HG02610 (cell line): ENCODE measurements around the gene WIPF2.
"Not testable (repeated sequence)": the region's sequence is repeated elsewhere in the genome, so short reads cannot be mapped to it uniquely, and the experiment has no call there.

ENCODE experiments used
- ATAC-seq: cut with Tn5 transposase; IDR thresholded peaks from one replicate; pipeline ENCODE4 v1.9.1; 2021; ENCODE audit warnings: mild to moderate bottlenecking, moderate library complexity; ENCODE audit not compliant: unreplicated experiment

Gene WIPF2

GRCh38 chr17:40191237-40192208, 27.6 kb upstream of the WIPF2 start:
- ATAC-seq: peak; percentile 78

GRCh38 chr17:40192961-40193360, 26.1 kb upstream of the WIPF2 start:
- no peak for ATAC-seq

GRCh38 chr17:40194821-40195220, 24.3 kb upstream of the WIPF2 start:
- ATAC-seq: no peak

- ATAC-seq: no peak
Observed at GRCh38 chr17:40197550-40197949, 21.6 kb upstream of the WIPF2 start.

- not testable (repeated sequence) for ATAC-seq
Observed at GRCh38 chr17:40197965-40198456, 21.1 kb upstream of the WIPF2 start.

- no peak for ATAC-seq
Observed at GRCh38 chr17:40198576-40198975, 20.5 kb upstream of the WIPF2 start.

- ATAC-seq: no peak
Observed at GRCh38 chr17:40203131-40203530, 16.0 kb upstream of the WIPF2 start.

- ATAC-seq: not testable (repeated sequence)
Observed at GRCh38 chr17:40206193-40206592, 12.9 kb upstream of the WIPF2 start.

- ATAC-seq: no peak
Observed at GRCh38 chr17:40209404-40210093, 9.6 kb upstream of the WIPF2 start.

GRCh38 chr17:40213914-40214313, 5.2 kb upstream of the WIPF2 start:
- ATAC-seq: not testable (repeated sequence)

GRCh38 chr17:40218006-40218739, 931 bp upstream of the WIPF2 start:
- ATAC-seq: no peak

GRCh38 chr17:40219594-40220338, 662 bp downstream of the WIPF2 start:
- no peak for ATAC-seq

- no peak for ATAC-seq
Observed at GRCh38 chr17:40224718-40225550, 5.8 kb downstream of the WIPF2 start.

- ATAC-seq: not testable (repeated sequence)
Observed at GRCh38 chr17:40229146-40229545, 10.0 kb downstream of the WIPF2 start.

GRCh38 chr17:40230670-40231069, 11.6 kb downstream of the WIPF2 start:
- ATAC-seq: no peak

GRCh38 chr17:40231928-40232327, 12.8 kb downstream of the WIPF2 start:
- ATAC-seq: not testable (repeated sequence)

GRCh38 chr17:40241252-40241834, 22.2 kb downstream of the WIPF2 start:
- ATAC-seq: no peak

- ATAC-seq: no peak
Observed at GRCh38 chr17:40242774-40243173, 23.7 kb downstream of the WIPF2 start.

- ATAC-seq: no peak
Observed at GRCh38 chr17:40243761-40244160, 24.7 kb downstream of the WIPF2 start.
